K562 (cell line): ENCODE measurements around the gene SOHLH2.

Source experiments
- COPS2 ChIP-seq: fragments of 450-650 bp; conservative IDR thresholded peaks from 2 replicates; pipeline ENCODE4 v1.6.1; 2016; ENCODE audit warnings: mild to moderate bottlenecking, moderate library complexity
- RNF2 ChIP-seq: sonication (generic); IDR thresholded peaks from 2 replicates; pipeline ENCODE4 v1.6.1; 2016

DNA sequence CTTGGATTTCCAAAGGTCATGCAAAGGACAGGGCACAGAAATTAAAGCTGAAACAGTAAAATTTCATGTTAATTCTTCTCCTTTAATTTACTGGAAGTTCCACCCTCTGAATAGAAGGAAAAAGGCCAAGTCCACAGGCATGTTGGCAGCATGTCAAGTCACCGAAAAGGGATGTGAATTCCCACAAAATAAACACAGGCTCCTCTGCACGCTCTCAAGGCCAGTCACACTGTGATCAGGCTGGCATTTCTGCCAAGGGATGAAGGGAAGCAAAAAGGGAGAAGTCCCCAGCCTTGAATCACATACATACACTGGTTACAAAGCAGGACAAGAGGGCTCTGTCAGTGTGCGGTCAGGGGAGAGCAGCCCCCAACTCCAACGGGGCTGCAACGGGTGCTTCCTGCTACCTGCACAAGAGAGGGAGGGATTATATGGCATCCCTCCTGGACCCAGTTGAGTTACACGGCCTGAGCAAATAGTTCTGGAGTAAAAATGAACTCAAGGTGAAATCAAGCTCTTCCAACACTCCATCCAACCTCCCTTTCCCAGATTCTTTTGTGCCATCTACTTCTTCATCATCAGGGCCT lies 90.0 kb downstream of the SOHLH2 start:
- TF ChIP-seq COPS2 (no peak), RNF2 (no peak)
